SK-N-MC (cell line): ENCODE data around the gene LNX2.
A peak's percentile ranks its signal among the peaks of the same experiment; 100 is the strongest.

Experiments used
- DNase-seq: peaks from one replicate; pipeline ENCODE4 v3.0.0-alpha.2; 2011; ENCODE audit warnings: low read depth, low spot score
- H3K27ac ChIP-seq: fragments of 200-600 bp; sonication (generic); 2 replicates; pipeline ENCODE4 v1.5.1; 2016; ENCODE audit warnings: mixed run types
- H3K36me3 ChIP-seq: fragments of 200-600 bp; sonication (generic); 2 replicates; pipeline ENCODE4 v1.6.1; 2017; ENCODE audit warnings: antibody characterized with exemption, low read length, mixed read lengths; ENCODE audit not compliant: insufficient read depth
- H3K4me3 ChIP-seq: fragments of 200-600 bp; sonication (generic); 2 replicates; pipeline ENCODE4 v1.5.1; 2016
- H3K9ac ChIP-seq: fragments of 200-600 bp; sonication (generic); 2 replicates; pipeline ENCODE4 v1.8.0; 2017; ENCODE audit warnings: mixed run types, mixed read lengths; ENCODE audit not compliant: insufficient read length
- H3K9me3 ChIP-seq: fragments of 200-600 bp; sonication (generic); 2 replicates; pipeline ENCODE4 v1.6.1; 2017; ENCODE audit warnings: low read depth, mild to moderate bottlenecking, antibody characterized with exemption, low read length, moderate library complexity, mixed read lengths
- EZH2 ChIP-seq: fragments of 200-600 bp; sonication (generic); IDR thresholded peaks from one replicate; pipeline ENCODE4 v1.6.1; 2017; ENCODE audit warnings: antibody characterized with exemption
- FOXP2 ChIP-seq: optimal IDR thresholded peaks from 2 replicates; pipeline ENCODE3; 2011; ENCODE audit warnings: mild to moderate bottlenecking, moderate library complexity; ENCODE audit not compliant: insufficient read depth; ENCODE audit errors: extremely low read length, control extremely low read depth
- POLR2AphosphoS5 ChIP-seq: IDR thresholded peaks from 2 replicates; pipeline ENCODE4 v1.6.1; 2012; ENCODE audit warnings: mild to moderate bottlenecking, low read depth, low read length, borderline replicate concordance

Gene LNX2

DNA sequence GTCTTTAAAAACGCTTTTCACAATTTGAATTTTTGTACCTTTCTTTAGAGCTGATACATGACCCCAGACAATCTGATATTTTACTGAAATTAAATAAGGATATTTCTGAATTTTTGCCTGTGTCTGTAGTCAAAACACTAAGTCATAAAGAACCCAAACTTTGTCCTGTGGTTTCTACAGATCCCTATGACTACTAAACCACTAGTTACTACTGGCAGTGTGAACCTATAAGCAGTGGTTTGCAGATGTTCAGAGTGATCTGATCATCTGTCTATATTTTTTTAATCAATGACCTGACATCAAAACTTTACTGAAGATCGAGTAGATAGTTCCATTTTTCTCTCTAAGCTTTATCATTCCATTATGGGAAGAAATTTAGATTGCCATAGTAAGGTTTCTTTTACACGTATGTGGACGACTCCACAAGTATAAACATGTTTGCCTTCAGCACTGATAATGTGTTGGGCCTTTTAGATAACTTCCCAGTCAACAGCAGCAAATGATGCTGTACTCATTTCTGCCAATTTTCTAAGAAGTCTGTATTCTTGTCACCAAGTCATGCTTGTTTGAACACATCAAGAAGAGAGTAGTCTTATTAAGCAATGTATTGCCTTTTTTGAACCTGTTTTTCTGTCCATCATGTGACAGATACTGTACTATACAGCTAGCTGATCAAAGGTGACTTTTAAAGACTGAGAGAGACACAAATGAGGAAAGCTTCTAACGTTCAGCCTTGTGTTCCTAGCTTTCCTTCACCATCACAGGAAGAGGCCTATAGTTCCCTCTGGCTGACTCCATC lies 23.2 kb upstream of the LNX2 start:
- H3K36me3 ChIP-seq: peaks cover 9% of the 10 kb centered on the region
- DNase-seq: no peak
- H3K27ac ChIP-seq: no peak overlapping the region; the same call in 1 of the 2 replicates
- H3K9ac ChIP-seq: no peak overlapping the region
- H3K4me3 ChIP-seq: no peak overlapping the region
- TF ChIP-seq POLR2AphosphoS5 (no peak), EZH2 (no peak), FOXP2 (no peak)
- H3K9me3 ChIP-seq: no peaks in the 10 kb centered on the region

DNA sequence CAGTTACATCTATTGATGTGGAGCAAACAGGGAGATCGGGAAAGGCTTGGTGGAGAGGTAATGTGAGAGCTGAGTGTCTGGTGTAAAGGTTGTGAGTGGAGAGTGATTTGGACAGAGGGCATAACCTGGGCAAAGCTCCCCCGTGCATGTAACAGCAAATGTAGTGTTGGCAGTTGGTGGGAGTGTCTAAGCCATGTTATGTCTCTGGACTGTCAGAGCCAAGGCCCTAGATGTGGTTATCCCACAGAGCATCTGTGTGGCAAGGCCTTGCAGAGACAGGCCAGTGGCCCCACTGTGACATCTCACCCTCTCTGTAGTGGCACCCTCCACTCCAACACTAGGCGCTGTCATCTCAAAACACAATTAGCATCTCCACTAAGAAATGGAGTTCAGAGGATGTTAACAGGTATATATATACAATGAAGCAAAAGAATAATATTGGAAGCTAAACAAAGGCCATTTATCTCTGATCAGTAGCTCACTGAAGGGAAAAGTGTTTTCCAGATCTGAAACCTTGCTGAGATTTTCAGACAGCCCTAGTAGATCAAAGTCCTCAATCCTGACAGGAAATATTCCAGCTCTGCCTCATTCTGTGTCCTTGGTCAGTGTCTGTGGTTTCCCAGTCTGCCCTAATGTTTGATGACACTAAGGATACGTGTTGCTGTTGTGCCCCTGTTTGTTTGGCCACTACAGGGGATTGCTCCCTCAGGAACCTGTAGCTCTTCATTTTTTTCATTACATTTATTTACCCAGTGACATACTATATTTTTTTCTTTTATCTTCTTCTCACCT lies 21.6 kb upstream of the LNX2 start:
- no peak for DNase-seq
- Histone ChIP-seq H3K9ac (no peak overlapping the region), H3K27ac (no peak overlapping the region), H3K36me3 (peaks cover 3% of the 10 kb centered on the region; the same call in 1 of the 2 replicates), H3K4me3 (no peak overlapping the region), H3K9me3 (no peaks in the 10 kb centered on the region)
- TF ChIP-seq POLR2AphosphoS5 (no peak), EZH2 (no peak), FOXP2 (no peak)

DNA sequence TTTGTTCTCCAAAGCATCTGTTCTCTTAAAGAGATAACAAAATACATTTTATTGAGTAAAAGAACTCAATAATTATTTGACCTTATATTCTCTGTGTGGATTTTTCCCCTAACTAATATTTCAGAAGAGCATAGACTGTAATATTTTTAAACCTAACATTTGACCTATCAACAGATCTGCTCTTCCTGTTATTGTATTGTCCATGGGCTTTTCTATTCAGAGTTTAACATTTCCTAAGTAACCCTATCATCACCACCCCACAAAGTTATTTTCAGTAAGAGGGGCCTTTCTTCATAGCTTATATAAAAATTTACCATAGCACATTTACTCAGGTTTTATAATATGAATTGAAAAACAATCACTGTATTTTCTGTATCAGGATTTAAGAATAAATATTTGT lies 18.9 kb upstream of the LNX2 start:
- peaks cover 5% of the 10 kb centered on the region; the same call in 1 of the 2 replicates for H3K36me3 ChIP-seq
- TF ChIP-seq EZH2 (no peak), POLR2AphosphoS5 (no peak), FOXP2 (no peak)
- H3K9ac ChIP-seq: no peak overlapping the region
- H3K27ac ChIP-seq: no peak overlapping the region
- DNase-seq: no peak
- no peaks in the 10 kb centered on the region for H3K9me3 ChIP-seq
- H3K4me3 ChIP-seq: no peak overlapping the region

DNA sequence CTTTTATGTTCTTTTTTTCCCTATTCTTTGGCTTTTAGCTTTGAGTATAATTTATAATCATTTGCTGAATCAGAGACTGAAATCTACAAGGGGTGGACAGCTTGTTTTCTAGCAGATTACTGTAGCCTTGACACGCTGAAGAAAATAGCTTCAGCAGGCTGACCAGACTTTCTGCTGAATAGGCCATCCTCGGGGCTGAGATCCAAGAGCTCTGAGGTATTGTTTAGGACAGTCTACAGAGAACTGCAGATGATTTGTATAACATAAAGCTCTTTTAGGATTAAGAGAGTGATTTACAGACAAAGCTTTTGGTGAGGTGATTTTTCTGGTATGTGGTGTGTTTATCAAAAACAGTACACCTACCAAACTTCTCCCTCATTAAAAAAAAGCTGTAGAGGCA lies 18.2 kb upstream of the LNX2 start:
- TF ChIP-seq POLR2AphosphoS5 (no peak), EZH2 (no peak), FOXP2 (no peak)
- Histone ChIP-seq H3K27ac (0 out of 2 replicates have a peak overlapping the region, but pooled peaks have one; percentile 28), H3K9me3 (no peaks in the 10 kb centered on the region), H3K9ac (no peak overlapping the region), H3K36me3 (peaks cover 9% of the 10 kb centered on the region; the same call in 1 of the 2 replicates), H3K4me3 (no peak overlapping the region)
- DNase-seq: no peak

DNA sequence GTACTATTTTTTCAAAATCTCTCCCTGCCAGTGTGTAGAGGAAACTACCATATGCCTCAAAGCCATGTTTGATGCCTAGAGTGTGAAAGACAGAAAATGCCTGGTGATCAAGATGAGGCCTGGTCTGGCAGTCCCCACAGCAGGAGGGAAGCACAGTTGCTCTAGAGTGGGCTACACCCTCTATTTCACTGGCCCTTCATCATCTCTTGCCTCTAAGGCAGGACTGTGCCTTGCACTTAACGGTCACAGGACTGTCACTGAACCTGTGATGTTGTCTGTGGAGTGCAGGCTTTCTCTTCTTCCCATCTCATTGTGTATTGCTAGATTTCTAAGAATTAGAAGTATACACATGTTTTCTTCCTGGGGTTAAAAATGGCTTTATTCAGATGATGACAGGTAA lies 17.7 kb upstream of the LNX2 start:
- no peak for TF ChIP-seq POLR2AphosphoS5
- TF ChIP-seq FOXP2: no peak
- no peak for TF ChIP-seq EZH2
- H3K27ac ChIP-seq: 0 out of 2 replicates have a peak overlapping the region, but pooled peaks have one; percentile 28
- peaks cover 9% of the 10 kb centered on the region; the same call in 1 of the 2 replicates for H3K36me3 ChIP-seq
- H3K4me3 ChIP-seq: no peak overlapping the region
- DNase-seq: no peak
- no peak overlapping the region for H3K9ac ChIP-seq
- H3K9me3 ChIP-seq: no peaks in the 10 kb centered on the region

DNA sequence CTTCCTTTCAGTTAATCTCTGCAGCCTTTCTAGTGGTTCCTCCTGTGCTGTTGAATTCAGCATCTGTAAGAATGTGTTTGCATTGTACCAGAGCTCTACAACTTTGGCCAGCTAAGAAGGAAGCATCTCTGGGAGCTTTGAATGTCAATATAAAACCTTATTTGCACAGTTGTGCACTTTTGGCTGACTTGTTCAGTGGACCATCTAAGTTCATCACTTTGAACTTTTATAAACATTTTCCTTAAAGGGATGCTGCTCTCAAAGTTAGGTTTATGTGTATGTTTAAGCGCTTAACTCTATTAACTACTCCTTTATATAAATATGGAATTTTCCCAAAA lies 16.9 kb upstream of the LNX2 start:
- no peak overlapping the region for H3K9ac ChIP-seq
- no peak for DNase-seq
- no peak for TF ChIP-seq POLR2AphosphoS5
- no peak for TF ChIP-seq FOXP2
- TF ChIP-seq EZH2: no peak
- peaks cover 15% of the 10 kb centered on the region for H3K36me3 ChIP-seq
- no peak overlapping the region for H3K27ac ChIP-seq
- H3K4me3 ChIP-seq: no peak overlapping the region
- H3K9me3 ChIP-seq: no peaks in the 10 kb centered on the region

DNA sequence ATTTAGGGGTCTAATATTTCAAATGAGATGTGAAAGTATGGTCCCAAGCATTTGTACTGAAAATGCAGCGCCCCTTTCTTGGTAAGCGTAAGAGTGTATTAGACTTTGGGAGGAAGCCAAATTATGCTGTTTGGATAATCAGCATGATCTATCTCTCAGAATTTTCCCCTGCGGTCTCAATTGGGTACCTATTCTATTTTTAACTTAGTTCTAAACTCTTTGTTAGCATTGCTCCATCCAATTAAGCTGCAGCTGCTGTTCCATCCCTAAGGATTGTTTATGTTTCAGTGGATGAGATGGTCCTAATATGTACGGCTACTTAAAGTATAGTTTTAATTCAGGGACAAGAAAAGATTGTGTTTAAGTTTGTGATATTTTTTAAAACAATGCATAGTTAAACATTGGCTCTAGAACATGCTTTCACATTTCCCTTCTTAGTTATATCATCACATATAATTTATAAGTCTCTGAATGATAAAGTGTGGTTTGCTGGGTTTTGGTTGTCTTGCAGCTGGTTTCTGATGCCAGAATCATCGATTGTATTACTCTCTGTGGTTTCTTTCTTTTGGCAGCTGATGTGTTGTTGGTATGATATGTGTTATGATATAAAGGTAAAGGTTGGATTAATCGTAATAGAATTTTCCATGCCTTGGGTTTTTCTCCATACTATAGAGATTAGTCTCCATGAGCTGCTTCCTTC lies 16.4 kb upstream of the LNX2 start:
- Histone ChIP-seq H3K36me3 (peaks cover 20% of the 10 kb centered on the region), H3K9me3 (no peaks in the 10 kb centered on the region), H3K9ac (no peak overlapping the region), H3K27ac (0 out of 2 replicates have a peak overlapping the region, but pooled peaks have one; percentile 5), H3K4me3 (no peak overlapping the region)
- TF ChIP-seq EZH2: no peak
- TF ChIP-seq POLR2AphosphoS5: no peak
- TF ChIP-seq FOXP2: no peak
- DNase-seq: no peak

DNA sequence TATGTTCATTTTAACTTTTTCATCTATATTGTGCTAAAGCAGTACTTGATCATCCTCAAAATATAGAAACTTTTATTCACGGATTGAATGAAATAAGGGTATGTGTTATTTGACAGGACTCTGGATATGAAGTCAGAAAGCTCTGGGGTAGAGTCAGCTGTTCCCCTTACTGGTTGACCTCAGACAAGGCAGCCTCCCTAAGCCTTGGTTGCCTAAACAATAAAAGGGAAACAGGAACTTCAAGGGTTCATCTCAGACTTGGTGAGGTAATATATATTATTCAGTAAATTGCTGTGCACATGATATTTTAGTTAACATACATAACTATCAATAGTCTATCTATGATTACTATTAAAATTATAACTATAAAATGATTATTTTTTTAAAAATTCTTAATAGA lies 14.9 kb upstream of the LNX2 start:
- H3K36me3 ChIP-seq: peaks cover 31% of the 10 kb centered on the region
- H3K9me3 ChIP-seq: no peaks in the 10 kb centered on the region
- no peak for TF ChIP-seq EZH2
- TF ChIP-seq FOXP2: no peak
- no peak for TF ChIP-seq POLR2AphosphoS5
- H3K9ac ChIP-seq: no peak overlapping the region
- DNase-seq: no peak
- H3K27ac ChIP-seq: no peak overlapping the region
- no peak overlapping the region for H3K4me3 ChIP-seq
